HAP-1 (cell line): ENCODE measurements around the gene ACSF2.

Experiments
- DNase-seq, 2 experiments: peaks; one replicate each; pipeline ENCODE4 v3.0.0-alpha.2; 2016 to 2020; ENCODE audit warnings: low spot score in 2 of 2
- H3K27me3 ChIP-seq: fragments of 250-450 bp; sonication (Bioruptor Pico); 2 replicates; pipeline ENCODE4 v1.5.1; 2020; ENCODE audit warnings: low read depth, mild to moderate bottlenecking, moderate library complexity
- H3K36me3 ChIP-seq: fragments of 250-450 bp; sonication (Bioruptor Pico); replicated peaks from 2 replicates; pipeline ENCODE4 v1.5.1; 2020; ENCODE audit warnings: mild to moderate bottlenecking
- H3K4me1 ChIP-seq: fragments of 250-450 bp; sonication (Bioruptor Pico); 2 replicates; pipeline ENCODE4 v1.5.1; 2020; ENCODE audit warnings: mild to moderate bottlenecking
- H3K4me3 ChIP-seq: fragments of 250-450 bp; sonication (Bioruptor Pico); 2 replicates; pipeline ENCODE4 v1.5.1; 2020; ENCODE audit warnings: mild to moderate bottlenecking, moderate library complexity
- H3K9me3 ChIP-seq: fragments of 250-450 bp; sonication (Bioruptor Pico); 2 replicates; pipeline ENCODE4 v1.5.1; 2020; ENCODE audit warnings: mild to moderate bottlenecking, moderate library complexity
- in situ Hi-C: fragments of 300-500 bp; cut with MboI; formaldehyde crosslinking; loops from 3 replicates; pipeline ENCODE4 v1.14.3; 2020; ENCODE audit warnings: low sequenced_read_pairs, inconsistent platforms, mixed read lengths

Gene ACSF2

DNA sequence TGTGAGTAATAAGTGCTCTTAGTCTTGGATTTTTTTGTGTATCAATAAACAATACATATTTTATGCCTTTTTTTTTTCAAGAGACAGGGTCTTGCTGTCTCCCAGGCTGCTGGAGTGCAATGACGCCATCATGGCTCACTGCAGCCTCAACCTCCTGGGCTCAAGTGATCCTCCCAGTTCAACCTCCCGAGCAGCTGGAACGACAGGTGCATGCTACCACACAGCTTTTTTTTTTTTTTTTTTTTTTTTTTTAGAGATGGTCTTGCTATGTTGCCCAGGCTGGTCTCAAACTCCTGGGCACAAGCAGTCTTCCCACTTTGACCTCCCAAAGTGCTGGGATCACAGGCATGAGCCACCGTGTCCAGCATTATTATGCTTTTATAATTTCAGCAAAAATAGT is 13.0 kb downstream of the ACSF2 start:
- Histone ChIP-seq H3K9me3 (no peaks in the 10 kb centered on the region), H3K36me3 (no peaks in the 10 kb centered on the region), H3K27me3 (no peaks in the 10 kb centered on the region), H3K4me1 (peaks cover 9% of the 10 kb centered on the region), H3K4me3 (no peak overlapping the region)
- no peak for DNase-seq
- in situ Hi-C loops: no loop called here

- Histone ChIP-seq H3K9me3 (no peaks in the 10 kb centered on the region), H3K36me3 (no peaks in the 10 kb centered on the region), H3K4me1 (peaks cover 9% of the 10 kb centered on the region), H3K4me3 (no peak overlapping the region), H3K27me3 (no peaks in the 10 kb centered on the region)
- in situ Hi-C loops: no loop called here
- no peak for DNase-seq
These were observed 14.3 kb downstream of the ACSF2 start for GRCh38 chr17:50440172-50440837.

- no peaks in the 10 kb centered on the region for H3K9me3 ChIP-seq
- in situ Hi-C loops: no loop called here
- H3K4me3 ChIP-seq: no peak overlapping the region
- no peaks in the 10 kb centered on the region for H3K27me3 ChIP-seq
- H3K36me3 ChIP-seq: no peaks in the 10 kb centered on the region
- peaks cover 9% of the 10 kb centered on the region for H3K4me1 ChIP-seq
- DNase-seq: no peak
These were observed 15.1 kb downstream of the ACSF2 start for GRCh38 chr17:50440838-50441829.

DNA sequence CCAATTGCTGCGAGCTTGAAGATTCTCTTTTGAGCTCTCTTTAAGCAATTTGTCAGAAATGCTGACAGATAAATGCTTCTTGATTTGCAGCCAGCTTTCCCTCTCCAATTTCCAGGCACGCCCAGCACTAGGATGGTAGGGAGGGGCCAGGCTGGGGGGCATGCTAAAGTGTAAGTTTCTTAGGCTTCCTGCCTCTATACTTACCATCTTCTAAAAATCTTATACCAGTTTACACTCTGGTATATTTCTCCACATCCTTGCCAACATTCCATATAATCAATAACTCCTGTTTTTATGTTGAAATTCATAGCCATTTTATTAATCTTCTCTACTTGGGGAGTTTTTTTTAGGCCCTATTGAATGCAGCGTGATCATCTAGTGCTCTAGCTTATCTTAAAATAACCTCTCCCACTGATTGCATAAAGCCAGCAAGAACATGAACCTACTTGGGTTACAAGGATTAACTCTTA is 17.5 kb downstream of the ACSF2 start:
- peak; percentile 53 to 62 for DNase-seq
- Histone ChIP-seq H3K4me1 (peaks cover 9% of the 10 kb centered on the region), H3K9me3 (no peaks in the 10 kb centered on the region), H3K27me3 (no peaks in the 10 kb centered on the region), H3K4me3 (no peak overlapping the region), H3K36me3 (no peaks in the 10 kb centered on the region)
- in situ Hi-C loops: no loop called here

DNA sequence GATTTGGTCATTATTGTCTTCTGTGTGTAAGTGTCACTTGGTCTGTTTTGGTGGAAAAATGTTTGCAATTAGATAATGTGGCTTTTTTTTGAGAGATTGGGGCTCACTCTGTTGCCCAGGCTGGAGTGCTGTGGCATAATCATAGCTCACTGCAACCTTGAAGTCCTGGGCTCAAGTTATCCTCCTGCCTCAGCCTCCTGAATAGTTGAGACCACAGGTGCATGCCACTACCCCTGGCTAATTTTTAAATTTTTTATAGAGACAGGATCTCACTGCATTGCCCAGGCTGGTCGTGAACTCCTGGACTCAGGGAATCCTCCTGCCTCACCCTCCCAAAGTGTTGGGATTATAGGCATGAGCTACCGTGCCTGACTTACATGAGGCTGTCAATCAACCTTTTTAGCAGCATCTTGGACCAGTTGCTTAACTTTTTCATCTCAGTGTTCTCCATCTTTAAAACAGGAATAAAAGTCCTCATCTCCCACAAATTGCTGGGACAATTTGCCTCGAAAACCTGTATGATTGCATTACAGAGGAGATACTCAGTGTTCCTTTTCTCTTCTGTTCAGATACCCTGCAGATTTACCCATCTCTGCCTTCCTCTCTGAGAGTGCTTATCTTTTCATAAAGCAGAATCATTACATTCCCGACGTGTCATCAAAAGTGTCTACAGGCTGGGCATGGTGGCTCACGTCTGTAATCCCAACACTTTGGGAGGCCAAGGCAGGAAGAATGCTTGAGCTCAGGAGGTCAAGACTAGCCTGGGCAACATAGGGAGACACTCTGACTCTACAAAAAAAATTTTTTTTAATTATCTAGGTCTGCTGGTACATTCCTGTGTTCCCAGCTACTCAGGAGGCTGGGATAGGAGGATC is 19.1 kb downstream of the ACSF2 start:
- DNase-seq: no peak
- H3K36me3 ChIP-seq: no peaks in the 10 kb centered on the region
- no peaks in the 10 kb centered on the region for H3K27me3 ChIP-seq
- peaks cover 9% of the 10 kb centered on the region for H3K4me1 ChIP-seq
- in situ Hi-C loops: no loop called here
- H3K4me3 ChIP-seq: no peak overlapping the region
- no peaks in the 10 kb centered on the region for H3K9me3 ChIP-seq

GRCh38 chr17:50445730-50446325 is 19.8 kb downstream of the ACSF2 start:
- Histone ChIP-seq H3K9me3 (no peaks in the 10 kb centered on the region), H3K4me3 (no peak overlapping the region), H3K27me3 (no peaks in the 10 kb centered on the region), H3K36me3 (no peaks in the 10 kb centered on the region), H3K4me1 (peaks cover 9% of the 10 kb centered on the region)
- no peak for DNase-seq
- in situ Hi-C loops: no loop called here

GRCh38 chr17:50447870-50448595 is 22.0 kb downstream of the ACSF2 start:
- Histone ChIP-seq H3K36me3 (no peaks in the 10 kb centered on the region), H3K9me3 (no peaks in the 10 kb centered on the region), H3K4me3 (no peak overlapping the region), H3K4me1 (peaks cover 8% of the 10 kb centered on the region), H3K27me3 (no peaks in the 10 kb centered on the region)
- in situ Hi-C loops: no loop called here
- DNase-seq: no peak

DNA sequence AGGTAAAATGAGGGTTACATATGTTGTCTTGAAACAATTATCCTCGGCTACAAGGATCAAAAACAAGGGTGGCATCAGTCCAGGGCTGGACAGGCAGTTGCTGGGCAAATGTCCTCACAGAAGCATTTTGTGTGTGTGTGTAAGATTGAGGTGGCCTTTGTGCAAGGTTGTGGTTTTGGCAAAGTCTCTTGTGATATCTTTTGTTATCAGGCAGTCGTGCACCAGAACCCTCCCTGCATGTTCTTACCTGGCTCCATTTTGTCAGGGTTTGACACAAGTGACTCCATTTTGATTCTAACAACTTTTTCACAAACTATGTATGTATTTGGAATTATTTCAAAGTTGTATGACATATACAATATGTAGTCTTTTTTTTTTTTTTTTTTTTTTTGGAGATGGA is 22.6 kb downstream of the ACSF2 start:
- in situ Hi-C loops: no loop called here
- peaks cover 2% of the 10 kb centered on the region for H3K4me1 ChIP-seq
- H3K4me3 ChIP-seq: no peak overlapping the region
- H3K36me3 ChIP-seq: no peaks in the 10 kb centered on the region
- DNase-seq: no peak
- H3K9me3 ChIP-seq: no peaks in the 10 kb centered on the region
- H3K27me3 ChIP-seq: no peaks in the 10 kb centered on the region

GRCh38 chr17:50451943-50452629 is 26.1 kb downstream of the ACSF2 start:
- in situ Hi-C loops: no loop called here
- H3K4me1 ChIP-seq: no peaks in the 10 kb centered on the region
- H3K4me3 ChIP-seq: no peak overlapping the region
- no peaks in the 10 kb centered on the region for H3K9me3 ChIP-seq
- H3K27me3 ChIP-seq: no peaks in the 10 kb centered on the region
- no peak for DNase-seq
- H3K36me3 ChIP-seq: no peaks in the 10 kb centered on the region

DNA sequence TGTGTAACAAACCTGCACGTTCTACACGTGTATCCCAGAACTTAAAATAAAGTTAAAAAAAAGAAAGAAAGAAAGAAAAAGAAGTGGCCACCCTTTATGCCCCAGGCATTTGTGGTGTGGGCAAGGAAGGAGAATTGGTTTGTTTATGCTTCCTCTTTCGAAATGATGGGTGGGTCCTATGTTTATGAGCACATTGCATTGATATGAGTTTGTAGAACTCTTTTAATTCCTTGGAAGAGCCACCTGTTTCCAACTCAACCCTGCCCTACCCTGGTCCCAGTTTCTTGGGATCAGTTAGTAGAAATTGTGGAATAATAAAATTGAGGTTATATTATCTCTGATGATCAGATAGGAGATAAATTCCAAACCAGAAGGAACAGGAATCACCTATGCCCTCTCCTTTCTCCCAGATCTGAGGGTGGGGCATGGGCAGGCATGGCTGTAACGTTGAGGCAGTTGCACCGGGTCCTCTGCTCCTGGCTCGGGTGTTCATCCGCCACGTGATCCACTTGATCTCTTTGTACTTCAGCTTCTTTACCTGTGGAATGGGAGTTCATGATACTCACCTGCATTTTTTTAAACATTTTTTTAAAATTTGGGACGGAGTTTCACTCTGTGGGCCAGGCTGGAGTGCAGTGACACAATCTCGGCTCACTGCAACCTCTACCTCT is 26.7 kb downstream of the ACSF2 start:
- no peaks in the 10 kb centered on the region for H3K4me1 ChIP-seq
- no peak for DNase-seq
- no peaks in the 10 kb centered on the region for H3K27me3 ChIP-seq
- H3K36me3 ChIP-seq: no peaks in the 10 kb centered on the region
- in situ Hi-C loops: no loop called here
- H3K4me3 ChIP-seq: no peak overlapping the region
- H3K9me3 ChIP-seq: no peaks in the 10 kb centered on the region

DNA sequence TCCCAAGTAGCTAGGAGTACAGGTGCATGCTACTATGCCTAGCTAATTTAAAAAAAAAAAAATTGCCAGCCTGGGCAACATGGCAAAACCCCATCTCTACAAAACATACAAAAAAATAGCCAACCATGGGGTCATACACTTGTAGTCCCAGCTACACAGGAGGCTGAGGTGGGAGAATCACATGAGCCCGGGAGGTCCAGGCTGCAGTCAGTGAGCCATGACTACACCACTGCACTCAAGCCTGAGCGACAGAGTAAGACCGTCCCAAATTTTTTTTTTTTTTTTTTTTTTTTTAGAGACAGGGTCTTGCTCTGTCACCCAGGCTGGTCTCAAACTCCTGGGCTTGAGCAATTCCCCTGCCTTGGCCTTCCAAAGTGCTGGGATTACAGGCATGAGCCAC is 27.9 kb downstream of the ACSF2 start:
- H3K27me3 ChIP-seq: no peaks in the 10 kb centered on the region
- no peak overlapping the region for H3K4me3 ChIP-seq
- no peak for DNase-seq
- in situ Hi-C loops: no loop called here
- H3K4me1 ChIP-seq: no peaks in the 10 kb centered on the region
- no peaks in the 10 kb centered on the region for H3K36me3 ChIP-seq
- no peaks in the 10 kb centered on the region for H3K9me3 ChIP-seq

DNA sequence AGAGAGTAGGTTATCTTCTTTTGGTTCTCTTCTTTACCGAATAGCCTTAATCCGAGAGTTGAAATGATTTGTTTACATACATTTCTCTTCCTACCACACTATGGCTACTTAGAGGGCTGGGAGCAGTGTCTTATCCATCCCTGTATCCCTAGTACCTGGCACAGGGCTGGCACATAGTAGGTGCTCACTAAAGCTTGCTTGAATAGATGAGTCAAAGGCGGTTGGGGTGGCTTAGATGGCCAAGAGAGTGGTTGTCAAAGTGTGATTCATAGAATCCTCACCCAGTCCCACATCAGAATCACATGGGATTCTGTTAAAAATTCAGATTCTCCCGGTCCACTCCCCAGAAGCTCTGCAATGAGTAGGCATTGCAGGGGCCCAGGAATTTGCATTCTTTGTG is 31.6 kb downstream of the ACSF2 start:
- Histone ChIP-seq H3K4me1 (no peaks in the 10 kb centered on the region), H3K27me3 (no peaks in the 10 kb centered on the region), H3K36me3 (no peaks in the 10 kb centered on the region), H3K4me3 (no peak overlapping the region), H3K9me3 (no peaks in the 10 kb centered on the region)
- no peak for DNase-seq
- in situ Hi-C loops: no loop called here
